IPS-15b (cell line): ENCODE data around the gene ECSIT.
"Not testable (repeated sequence)": the region's sequence is repeated elsewhere in the genome, so short reads cannot be mapped to it uniquely, and the experiment has no call there.

Experiments used
- H3K27me3 ChIP-seq: one replicate; pipeline ENCODE4 v1.6.1; 2013; ENCODE audit warnings: low read length; ENCODE audit not compliant: control insufficient read depth, insufficient read depth
- H3K36me3 ChIP-seq: one replicate; pipeline ENCODE4 v1.6.1; 2013; ENCODE audit warnings: low read length; ENCODE audit not compliant: control insufficient read depth, insufficient read depth
- H3K4me1 ChIP-seq: one replicate; pipeline ENCODE4 v1.6.1; 2013; ENCODE audit warnings: mild to moderate bottlenecking, low read length; ENCODE audit not compliant: control insufficient read depth, insufficient read depth
- H3K4me3 ChIP-seq: one replicate; pipeline ENCODE4 v1.5.1; 2013; ENCODE audit warnings: low read depth, low read length
- H3K9ac ChIP-seq: one replicate; pipeline ENCODE4 v1.6.1; 2013; ENCODE audit warnings: low read depth, mild to moderate bottlenecking, low read length
- H3K9me3 ChIP-seq: one replicate; pipeline ENCODE4 v1.6.1; 2013; ENCODE audit warnings: mild to moderate bottlenecking, low read length; ENCODE audit not compliant: control insufficient read depth, insufficient read depth

Gene ECSIT

GRCh38 chr19:11458912-11459311, 70.0 kb downstream of the ECSIT start:
- not testable (repeated sequence) for H3K36me3 ChIP-seq, H3K27me3 ChIP-seq, H3K9me3 ChIP-seq, H3K4me1 ChIP-seq, H3K4me3 ChIP-seq, H3K9ac ChIP-seq

GRCh38 chr19:11458236-11458900, 70.6 kb downstream of the ECSIT start:
- Histone ChIP-seq H3K36me3 (no peaks in the 10 kb centered on the region), H3K9ac (no peak overlapping the region), H3K9me3 (no peaks in the 10 kb centered on the region), H3K4me1 (peaks cover 5% of the 10 kb centered on the region), H3K27me3 (no peaks in the 10 kb centered on the region), H3K4me3 (no peak overlapping the region)

DNA sequence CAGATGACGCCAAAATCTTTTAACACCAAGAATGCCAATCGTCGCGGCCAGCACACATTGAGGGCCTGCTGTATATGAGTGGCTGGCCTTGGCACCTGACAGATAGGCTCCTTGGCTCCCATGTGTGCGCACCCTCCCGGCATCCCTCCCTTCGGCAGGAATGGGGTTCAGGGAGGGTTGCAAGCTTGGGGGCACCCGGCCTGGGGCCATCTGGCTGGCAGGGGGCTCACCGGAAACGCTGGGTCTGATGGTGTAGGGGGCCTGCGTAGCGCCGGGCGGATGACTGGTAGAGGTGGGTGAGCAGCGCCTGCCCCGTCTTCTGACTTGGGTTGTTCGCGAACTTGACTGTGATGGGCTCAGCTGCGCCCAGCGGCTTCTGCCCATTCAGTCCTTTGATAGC, 71.1 kb downstream of the ECSIT start:
- H3K36me3 ChIP-seq, result no peaks in the 10 kb centered on the region
- peaks cover 5% of the 10 kb centered on the region for H3K4me1 ChIP-seq
- no peak overlapping the region for H3K9ac ChIP-seq
- no peaks in the 10 kb centered on the region for H3K27me3 ChIP-seq
- no peaks in the 10 kb centered on the region for H3K9me3 ChIP-seq
- no peak overlapping the region for H3K4me3 ChIP-seq

DNA sequence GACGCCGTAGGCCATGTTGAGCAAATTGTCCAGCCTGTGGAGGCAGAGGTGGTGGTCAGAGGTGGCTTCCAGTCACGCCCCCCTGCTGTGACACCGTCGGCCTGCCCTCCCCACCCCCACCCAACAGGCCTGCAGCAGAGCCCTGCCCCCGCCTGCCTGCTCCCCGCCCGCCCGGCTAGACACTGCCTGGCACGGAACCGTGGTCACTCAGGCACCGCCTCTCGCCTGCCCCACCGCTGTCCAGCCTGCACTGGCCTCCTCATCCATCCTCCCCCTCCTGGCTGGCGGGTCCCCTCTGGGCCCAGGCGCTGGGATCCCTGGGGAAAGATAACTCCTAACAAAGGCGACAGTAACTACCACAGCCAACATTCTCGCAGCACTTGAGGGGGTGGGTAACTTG, 71.8 kb downstream of the ECSIT start:
- H3K4me3 ChIP-seq, result no peak overlapping the region
- no peaks in the 10 kb centered on the region for H3K9me3 ChIP-seq
- H3K4me1 ChIP-seq, result peaks cover 5% of the 10 kb centered on the region
- no peak overlapping the region for H3K9ac ChIP-seq
- H3K27me3 ChIP-seq, result no peaks in the 10 kb centered on the region
- H3K36me3 ChIP-seq, result no peaks in the 10 kb centered on the region

DNA sequence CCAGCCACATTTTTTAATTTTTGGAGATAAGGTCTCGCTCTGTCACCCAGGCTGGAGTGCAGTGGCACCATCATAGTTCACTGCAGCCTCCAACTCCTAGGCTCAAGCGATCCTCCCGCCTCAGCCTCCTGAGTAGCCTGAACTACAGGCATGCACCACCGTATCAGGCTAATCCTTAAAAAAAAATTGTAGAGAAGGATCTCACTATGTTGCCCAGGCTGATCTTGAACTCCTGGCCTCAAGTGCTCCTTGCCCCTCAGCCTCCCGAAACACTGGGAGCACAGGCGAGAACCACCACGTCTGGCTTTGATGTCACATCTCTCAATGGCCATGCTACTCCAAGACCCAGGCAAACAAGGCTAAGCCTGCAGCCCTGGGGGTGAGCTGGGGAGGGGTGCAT, 72.3 kb downstream of the ECSIT start:
- H3K4me1 ChIP-seq, result peaks cover 5% of the 10 kb centered on the region
- H3K4me3 ChIP-seq, result no peak overlapping the region
- H3K27me3 ChIP-seq, result no peaks in the 10 kb centered on the region
- H3K9me3 ChIP-seq, result no peaks in the 10 kb centered on the region
- no peaks in the 10 kb centered on the region for H3K36me3 ChIP-seq
- H3K9ac ChIP-seq, result no peak overlapping the region
